HG02763 (cell line): ENCODE results near the gene GTPBP1.

Experiments used
- ATAC-seq: cut with Tn5 transposase; IDR thresholded peaks from one replicate; pipeline ENCODE4 v1.9.1; 2021; ENCODE audit warnings: mild to moderate bottlenecking, moderate library complexity; ENCODE audit not compliant: unreplicated experiment

The GTPBP1 gene

DNA sequence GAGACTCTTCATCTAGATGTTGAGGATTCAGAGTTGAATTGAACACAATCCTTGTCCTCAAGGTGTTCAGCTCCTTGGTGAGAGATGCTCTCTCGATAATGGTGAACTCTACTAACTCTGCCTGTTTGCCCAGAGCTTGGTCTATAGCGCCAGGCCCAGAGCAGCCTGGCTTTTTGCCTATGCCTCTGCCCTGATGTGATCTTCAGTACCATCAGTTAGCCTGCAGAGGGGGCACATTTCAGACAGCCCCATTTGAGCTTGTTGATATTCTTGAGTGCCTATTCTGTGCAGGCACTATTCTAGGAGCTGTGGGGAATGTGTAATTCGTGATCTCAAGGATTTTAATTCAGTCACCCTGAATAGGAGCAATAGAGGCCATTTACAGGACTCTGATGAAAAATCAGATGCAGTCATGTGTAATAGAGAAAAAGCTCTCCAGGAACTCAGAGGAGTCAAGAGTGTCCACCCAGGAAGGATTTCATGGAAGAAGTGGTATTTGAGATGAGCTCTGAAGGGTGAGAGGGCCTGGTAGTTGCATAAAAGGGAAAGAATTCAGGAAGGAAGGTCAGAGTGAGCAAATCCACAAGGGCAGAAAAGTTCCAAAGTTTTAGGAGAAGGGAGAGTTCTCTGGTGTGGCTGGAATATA is 19.3 kb downstream of the GTPBP1 start:
- no peak for ATAC-seq

DNA sequence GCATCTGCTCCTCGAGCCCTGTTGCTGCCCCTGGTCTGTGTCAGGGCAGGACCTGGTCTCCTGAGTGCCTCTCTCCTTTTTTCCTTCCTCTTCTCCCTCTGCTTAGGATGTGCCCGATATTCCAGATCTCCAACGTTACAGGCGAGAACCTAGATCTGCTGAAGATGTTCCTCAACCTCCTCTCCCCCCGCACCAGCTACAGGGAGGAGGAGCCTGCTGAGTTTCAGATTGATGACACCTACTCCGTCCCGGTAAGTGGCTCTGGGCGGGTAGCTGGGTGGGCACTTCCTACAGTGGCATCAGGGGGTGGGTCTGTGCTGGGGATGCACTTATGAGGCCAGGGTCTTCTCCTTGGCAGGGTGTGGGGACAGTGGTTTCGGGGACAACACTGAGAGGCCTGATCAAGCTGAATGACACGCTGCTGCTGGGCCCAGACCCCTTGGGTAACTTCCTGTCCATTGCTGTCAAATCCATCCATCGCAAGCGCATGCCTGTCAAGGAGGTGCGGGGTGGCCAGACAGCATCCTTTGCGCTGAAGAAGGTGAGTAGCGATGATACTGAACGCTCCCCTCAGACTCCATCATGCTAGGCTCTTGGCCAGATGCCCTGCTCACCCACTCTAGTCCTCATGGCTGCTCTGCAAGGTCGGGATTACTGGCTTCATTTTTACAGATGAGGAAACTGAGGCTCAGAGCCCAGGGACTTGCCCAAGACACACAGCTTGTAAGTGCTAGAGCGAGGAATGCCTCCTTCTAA is 20.3 kb downstream of the GTPBP1 start:
- no peak for ATAC-seq

DNA sequence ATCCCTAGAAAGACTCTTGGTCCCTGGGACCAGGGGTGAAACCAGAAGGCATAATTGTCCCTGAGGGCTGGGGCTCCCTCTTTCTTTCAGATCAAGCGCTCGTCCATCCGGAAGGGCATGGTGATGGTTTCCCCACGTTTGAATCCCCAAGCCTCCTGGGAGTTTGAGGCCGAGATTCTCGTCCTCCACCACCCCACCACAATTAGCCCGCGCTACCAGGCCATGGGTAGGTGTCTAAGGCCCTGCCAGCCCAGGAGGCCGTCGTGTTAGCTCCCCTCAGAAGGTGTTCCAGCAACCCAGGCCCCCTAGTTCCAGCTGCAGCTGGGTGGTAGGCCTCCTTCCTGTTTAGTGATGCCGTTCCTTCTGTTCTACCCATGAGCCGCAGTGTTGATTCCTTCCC is 21.4 kb downstream of the GTPBP1 start:
- no peak for ATAC-seq

DNA sequence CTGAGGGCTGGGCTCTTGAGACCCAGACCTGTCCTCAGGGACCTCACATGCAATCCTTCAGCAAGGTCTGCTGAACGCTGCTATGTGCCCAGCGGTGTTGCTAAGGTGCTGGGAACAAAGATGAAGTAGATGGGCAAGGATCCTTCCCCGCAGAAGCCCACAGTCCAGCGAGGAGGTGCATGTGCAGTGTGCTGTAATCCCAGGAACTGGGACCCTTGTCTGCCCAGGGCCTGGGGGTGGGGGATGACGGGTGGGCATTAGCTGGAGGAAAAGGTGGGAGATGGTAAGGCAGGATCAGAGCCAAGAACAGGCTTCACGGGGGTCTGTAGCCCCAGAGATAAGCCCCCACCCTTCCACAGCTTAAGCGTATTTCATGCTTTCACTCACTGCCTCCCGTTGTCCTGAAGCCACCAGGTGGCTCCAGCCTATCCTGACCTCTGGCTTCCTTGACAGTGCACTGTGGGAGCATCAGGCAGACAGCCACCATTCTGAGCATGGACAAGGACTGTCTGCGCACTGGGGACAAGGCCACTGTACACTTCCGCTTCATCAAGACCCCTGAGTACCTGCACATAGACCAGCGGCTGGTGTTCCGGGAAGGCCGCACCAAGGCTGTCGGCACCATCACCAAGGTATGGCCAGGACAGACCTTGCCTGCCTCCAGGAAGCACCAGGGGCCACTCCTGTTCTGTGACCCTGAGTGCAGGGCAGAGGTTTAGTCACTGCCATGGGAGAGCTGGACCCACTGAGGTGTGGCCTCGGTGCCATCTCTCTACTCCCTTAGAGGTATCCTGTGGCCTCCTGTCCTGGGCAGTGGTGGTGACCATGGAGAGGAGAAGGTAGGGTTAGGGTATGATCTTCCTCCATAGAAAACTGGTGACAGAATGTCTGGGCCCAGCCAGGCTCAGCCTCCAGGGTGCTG is 22.0 kb downstream of the GTPBP1 start:
- no peak for ATAC-seq

DNA sequence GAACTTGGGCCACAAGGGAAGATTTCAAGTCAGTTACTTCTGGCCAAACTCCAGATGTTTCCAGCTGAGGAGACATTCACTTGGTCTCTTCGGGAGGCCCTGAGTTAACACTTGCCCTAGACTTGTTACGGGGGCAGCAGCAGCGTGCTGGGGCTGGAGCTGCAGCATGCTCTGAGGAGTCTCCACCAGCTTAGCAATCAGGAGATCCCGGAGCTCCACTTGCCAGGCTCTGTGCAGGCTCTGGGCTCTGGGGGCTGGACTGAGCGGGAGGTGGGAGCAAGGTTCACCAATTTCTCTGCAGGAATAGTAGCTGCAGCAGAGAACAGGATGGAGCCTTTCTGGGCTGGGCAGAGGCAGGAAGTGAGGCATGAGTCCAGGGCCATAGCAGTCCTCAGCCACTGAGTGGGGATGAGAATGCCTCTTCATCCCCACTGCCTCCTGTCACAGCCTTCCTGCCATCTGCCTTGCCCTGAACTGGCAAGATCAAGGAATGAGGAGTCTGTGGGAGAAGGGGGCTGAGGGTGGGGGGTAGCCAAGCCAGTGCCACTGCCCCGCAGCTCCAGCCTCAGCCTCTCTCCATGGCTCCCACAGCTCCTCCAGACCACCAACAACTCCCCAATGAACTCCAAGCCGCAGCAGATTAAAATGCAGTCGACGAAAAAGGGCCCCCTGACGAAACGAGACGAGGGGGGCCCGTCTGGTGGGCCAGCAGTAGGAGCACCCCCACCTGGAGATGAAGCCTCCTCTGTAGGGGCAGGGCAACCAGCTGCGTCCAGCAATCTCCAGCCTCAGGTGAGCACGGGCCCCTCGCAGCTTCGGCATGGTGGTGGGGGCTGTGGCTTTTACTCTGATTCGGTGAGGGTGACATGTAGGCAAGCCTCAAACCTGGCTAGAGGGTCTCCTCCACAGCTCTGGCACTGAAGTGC is 23.4 kb downstream of the GTPBP1 start:
- no peak for ATAC-seq

DNA sequence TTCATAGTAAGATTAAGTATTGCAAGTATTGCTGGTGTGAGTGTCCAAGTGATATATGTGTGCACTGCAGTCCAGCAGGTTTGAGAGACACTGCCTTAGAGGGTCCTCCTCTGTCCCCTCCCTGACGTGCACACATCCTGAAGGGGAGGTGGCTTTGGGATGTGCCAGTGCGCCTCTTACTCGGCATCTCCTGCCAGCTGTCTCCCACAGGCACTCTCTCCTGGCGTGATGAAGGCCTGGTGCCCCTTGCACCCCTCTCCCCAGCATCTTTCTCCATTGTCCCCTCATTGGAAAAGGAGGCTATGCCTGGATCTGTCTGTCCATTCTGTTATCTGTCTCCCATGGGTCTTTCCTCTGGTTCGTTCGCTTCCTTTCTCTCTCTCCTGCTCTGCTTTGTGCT is 24.2 kb downstream of the GTPBP1 start:
- no peak for ATAC-seq

DNA sequence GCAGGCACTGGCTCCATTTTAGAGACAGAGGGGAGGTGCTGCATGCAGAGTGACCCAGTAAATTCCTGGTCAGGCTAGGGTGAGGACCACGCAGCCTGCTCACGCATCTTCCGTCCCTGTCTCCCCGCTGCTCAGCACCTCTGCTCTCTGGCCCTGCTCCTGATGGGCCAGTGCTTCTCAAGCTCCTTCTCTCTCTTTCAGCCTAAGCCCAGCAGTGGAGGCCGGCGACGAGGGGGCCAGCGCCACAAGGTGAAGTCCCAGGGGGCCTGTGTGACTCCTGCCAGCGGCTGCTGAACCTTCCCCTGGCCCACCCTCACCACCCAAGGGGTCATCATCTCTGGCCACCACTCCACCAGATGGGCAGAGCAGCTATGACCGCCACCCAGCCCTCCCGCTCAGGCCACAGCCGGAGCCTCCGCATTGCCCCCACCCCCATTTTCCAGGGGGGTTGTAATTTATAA is 24.7 kb downstream of the GTPBP1 start:
- ATAC-seq = no peak

DNA sequence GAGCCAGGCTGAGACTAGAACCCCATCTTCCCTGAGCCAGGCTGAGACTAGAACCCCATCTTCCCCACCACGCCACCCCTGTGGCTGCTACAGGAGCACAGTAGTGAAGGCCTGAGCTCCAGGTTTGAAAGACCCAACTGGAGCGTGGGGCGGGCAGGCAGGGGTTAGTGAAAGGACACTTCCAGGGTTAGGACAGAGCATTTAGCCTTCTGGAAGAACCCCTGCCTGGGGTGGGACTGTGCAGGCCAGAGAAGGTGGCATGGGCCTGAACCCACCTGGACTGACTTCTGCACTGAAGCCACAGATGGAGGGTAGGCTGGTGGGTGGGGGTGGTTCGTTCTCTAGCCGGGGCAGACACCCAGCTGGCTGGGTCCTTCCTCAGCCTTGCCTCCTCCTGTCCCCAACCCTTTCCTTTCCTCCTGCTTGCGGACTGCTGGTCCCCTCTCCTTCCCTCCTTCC is 26.0 kb downstream of the GTPBP1 start:
- ATAC-seq = no peak

DNA sequence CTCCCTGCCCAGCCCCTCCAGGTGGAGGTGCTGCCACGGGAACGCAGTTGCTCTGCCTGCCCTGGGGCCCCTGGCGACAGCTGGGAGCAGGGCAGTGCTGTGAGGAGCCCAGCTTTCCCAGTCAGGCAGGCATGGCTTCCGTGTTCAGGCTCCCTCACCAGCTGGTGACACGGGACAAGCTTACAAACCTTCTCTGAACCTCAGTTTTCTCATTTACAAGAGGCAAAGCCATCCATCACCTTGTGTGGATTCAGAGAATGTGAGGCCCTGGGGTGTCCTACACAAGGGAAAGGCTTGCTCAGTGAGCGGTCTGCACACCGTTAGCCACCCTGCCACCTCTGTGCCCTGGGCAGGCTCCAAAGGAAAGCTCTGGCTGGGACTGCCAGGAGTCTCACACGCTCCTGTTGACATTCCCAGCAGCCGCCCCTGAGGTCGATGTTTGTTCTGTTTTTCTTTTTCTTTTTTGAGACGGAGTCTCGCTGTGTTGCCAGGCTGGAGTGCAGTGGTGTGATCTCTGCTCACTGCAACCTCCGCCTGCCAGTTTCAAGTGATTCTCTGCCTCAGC is 26.6 kb downstream of the GTPBP1 start:
- no peak for ATAC-seq

DNA sequence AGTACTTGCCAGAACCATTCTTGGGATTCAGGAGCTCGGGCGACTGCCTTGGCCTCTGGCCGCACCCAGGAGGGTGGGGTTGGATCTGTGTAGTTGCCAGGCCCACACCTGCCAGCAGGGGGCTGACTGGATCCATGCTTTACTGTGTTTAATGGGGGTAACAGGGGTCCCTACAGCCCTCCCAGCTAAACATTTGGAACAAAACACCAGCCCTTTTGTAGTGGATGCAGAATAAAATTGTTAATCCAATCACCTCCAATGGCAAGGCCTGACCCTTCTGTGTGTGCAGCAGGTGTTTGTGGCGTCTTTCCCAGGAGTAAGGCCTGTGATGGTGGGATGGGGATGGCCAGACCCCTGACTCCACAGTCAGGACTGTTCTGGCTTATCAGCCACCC is 27.6 kb downstream of the GTPBP1 start:
- no peak for ATAC-seq

DNA sequence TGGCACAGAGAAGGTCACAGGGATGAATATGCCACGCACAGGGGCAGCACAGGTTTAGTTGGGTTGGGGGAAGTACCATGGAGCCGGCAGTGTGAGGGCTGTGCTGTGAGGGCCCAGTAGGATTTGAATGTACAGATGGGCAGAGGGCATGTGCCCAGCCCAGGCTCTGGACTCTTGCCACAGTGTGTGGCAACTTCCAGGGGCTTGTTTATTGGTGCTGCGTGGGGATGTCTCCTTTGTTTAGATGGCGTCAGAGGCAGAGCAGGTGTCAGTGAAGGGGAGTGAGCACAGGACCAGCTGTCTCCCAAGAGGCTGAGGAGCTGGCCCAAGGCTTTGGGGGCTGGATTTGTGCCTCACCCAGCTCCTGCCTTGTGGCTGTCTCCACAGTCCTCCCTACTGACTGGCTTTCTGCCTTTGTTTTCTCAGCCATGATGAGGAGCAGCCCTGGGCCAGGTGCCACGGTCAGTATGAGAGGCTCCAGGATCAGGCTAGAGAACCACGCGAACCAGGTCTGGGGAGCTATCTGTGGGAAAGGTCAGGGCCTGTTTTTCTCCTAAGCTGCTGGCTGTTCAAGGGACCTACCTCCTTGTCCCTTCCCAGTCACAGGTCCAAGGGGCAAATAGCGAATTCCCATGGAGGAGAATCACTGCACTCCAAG is 28.1 kb downstream of the GTPBP1 start:
- no peak for ATAC-seq

DNA sequence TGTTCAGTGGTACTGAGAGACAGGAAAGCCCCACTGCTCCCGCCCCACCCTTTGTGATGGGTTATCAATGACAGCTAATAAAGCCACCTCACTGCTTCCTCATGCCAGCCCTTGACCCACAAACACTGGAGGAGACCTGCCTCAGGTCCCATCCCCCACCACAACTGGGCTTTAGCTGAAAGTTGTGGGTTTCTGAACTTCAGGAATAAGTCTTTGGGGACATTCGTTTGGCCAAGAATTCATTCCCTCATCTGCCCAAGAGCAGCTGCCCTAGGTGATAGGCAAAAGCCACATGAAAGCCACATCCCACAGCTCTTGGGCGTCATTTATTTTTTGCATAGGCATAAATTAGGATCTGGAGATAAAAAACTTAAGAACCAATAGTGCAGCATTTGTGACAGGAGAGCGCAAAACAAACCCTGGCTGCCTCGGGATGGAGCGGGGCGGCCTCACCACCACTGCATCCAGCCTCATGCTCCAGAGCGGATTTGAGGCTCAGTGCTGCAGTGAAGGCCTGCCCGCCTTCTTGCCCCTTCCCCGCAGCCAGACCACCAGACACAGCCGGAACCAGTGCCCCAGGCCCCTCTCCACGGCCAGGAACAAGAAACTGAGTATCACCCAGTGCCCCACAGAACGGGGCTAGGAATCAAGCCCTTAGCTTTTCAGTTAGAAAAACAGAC is 28.8 kb downstream of the GTPBP1 start:
- ATAC-seq = no peak

DNA sequence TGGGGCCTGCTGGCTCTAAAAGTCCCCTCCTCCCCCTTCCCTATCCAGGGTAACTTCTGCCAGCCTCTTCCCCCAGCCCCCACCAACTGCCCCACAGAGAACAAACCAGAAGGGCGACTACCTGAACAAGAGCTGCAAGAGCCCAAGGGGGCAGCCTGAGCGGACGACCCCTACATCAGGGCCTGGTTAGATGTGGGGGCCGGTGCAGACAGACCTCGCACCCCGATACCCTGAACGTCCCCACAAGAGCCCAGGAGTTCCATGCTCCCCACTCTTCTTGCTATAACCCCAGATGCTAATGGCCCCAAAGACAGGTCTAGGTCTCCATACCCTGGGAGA is 29.4 kb downstream of the GTPBP1 start:
- no peak for ATAC-seq

DNA sequence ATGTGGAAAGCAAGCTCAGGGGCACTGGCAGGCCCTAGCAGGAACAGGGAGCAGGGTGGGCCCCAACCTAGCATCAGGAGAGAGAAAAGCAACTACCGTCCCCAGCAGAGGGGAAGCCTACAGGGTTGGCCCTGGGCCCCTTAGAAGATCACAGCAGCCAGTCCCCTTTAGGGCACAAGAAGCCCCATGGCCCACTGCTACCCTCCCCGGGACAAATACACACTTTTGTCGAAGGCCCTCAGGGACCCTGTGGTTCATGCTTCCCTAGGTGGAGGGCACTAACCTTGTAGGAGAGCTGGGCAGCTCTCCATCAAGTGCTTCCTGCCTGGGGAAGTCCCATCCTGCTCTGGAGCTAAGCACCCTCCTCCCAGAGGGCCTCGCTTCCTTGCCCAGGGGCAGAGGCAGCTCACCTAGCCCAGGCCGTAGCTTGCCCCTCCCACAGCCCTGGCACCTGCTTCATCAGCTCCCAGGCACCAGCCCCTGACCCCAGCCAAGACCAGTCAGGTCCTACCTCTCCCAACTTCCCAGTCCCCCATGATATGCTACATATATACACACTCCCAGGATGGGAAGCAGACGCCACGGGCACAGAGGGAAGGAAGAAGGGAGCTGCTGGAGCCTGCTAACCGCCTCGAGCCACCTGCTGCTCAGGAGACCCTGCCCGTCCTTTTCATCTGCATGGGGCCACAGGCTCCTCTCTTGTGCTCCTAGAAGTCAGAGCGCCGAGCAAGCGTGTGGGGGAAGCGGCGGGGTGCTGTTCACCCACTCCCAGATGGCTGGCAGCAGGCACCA is 29.9 kb downstream of the GTPBP1 start:
- no peak for ATAC-seq

DNA sequence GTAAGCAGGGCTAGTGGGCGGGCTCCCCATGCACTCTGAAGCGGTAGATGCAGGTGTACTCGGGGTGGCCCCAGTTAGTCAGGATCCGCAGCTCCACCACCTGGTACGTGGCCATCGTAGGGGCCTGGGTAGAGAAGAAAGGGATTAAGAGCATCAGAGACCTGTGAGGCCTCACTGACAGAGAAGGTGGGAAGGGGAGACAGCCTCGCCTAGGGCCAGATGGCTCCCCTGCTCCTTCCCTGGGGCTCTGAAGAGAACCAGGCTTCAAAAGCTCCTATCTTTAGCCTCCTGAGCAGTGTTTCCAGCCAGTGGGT is 30.5 kb downstream of the GTPBP1 start:
- no peak for ATAC-seq

DNA sequence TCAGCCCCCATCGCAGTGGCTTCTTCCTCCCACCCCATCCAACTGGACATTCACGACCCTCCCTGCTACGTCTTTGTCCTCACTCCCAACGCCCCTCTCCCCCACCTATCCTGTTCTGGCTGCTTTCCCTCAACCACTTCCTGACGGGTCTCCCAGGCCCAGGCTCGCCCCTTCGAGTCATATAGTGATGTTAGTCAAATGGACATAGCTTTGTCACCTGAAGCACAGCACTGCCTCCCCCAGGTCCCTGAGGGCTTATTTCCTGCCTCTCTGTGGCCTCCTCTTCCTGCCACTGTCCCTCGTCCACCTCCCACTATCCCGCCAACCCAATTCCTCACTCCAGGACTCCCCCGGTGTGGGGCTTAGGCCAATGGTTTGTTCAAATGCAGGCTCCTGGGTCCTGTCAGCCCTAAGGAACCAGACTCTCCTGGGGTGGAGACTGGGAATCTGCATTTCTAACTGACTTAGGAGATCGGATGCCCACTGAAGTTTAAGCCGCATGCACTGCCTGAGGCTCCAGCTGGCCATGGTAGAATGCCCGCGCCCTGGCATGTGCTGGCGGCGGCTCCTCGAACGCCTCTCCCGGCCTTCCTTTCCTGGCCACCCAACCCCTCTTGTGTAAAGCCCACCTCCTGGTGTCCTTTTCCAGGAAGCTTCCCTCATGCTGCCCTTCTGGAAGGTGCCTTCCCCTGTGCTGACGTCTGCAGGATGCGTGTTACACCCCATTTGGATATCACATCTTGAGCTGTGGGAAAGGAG is 31.7 kb downstream of the GTPBP1 start:
- no peak for ATAC-seq

DNA sequence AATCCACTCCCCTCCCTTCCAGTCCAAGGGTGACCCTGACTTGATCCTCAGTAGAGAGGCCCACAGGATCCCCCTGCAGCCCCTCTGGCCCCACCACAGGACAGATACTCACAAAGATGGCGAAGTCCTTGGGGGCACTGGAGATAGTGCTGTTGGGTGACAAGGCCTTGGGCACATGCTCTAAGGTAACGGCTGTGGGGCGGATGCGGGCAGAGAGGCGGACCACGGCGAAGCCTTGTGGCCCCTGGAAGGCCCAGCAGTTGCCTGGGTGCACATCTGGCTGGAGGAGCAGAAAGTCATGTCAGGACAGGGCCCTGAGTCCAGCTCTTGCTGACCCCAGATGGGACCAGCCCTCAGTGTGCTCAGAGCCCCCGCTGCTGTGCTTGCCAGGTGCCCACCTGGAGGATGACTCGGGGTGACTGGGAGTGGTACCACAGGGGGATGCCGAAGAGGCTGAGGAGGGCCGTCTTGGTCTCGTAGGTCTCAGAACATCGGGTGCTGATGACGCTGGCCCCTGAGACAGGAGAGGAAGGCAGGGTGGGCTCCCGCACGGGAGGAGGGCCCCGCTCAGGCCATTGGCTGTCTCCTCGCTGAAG is 32.8 kb downstream of the GTPBP1 start:
- ATAC-seq = no peak
